ENCODE results near the gene SAFB2. TPM values are rescaled to one million over a fixed set of nuclear protein-coding genes. Genes with fewer than 3 reads are reported as not detected.

Gene SAFB2
- total and polyA plus RNA-seq, 2 of the 13 experiments (the other 11 are each of a cell fraction or from before 2014, with no cell fraction given) = 11.2 to 31.5 TPM

DNA sequence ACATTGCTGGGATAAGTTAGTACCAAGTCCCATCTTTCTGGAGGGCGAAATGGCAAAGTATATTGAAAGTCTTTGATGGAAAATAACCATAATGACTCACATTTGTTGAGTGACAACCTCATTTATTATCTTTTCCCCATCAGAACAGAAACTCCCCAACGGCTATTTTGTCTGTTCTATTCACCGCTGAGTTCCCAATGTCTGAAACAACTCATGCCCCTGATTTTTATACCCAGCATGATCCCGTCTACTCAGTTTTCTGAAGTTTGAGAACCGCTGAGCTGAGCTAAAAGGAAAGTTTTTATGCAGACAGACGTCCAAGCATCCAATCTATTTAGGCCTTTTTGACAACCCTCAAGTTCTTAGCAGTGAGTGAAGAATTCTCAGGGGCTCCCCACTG, 47.0 kb downstream of the SAFB2 start:
- POLR2A ChIA-PET = no interaction called here
- H3K4me1 ChIP-seq (ENCODE audit: insufficient read depth, low read length) = peaks cover 15% of the 10 kb centered on the region
- WGBS (ENCODE audit: low lambda C conversion rate) = 63% methylated on average over 6 of the region's 6 CpGs
- H3K27me3 ChIP-seq (ENCODE audit: control insufficient read depth in 1 of 2, insufficient read depth in 2 of 2, low read length in 2 of 2) = no peaks in the 10 kb centered on the region
- no peak for ATAC-seq
- CTCF ChIA-PET (ENCODE audit: low intra/inter-chr PET ratio, low total read pairs) = no interaction called here
- in situ Hi-C loops (cut with HindIII; ENCODE audit: extremely low pct_ligation_motif_present, low pct_unique_long_range_greater_than_20kb) (loop anchor here (5.0 kb wide), 1 partner anchor 33 kb away; no protein-coding TSS in a partner anchor), intact Hi-C loops (cut with micrococcal nuclease; ENCODE audit: unreplicated experiment) (no loop called here)
- H3K9ac ChIP-seq (ENCODE audit: insufficient read depth, low read depth, low read length) = no peak overlapping the region
- H4K20me1 ChIP-seq (ENCODE audit: insufficient read depth, low read length) = no peaks in the 10 kb centered on the region
- H3K4me2 ChIP-seq (ENCODE audit: low read depth, low read length) = no peak overlapping the region
- no peaks in the 10 kb centered on the region for H3K9me3 ChIP-seq (ENCODE audit: low read length)
- H3K4me3 ChIP-seq (replicated peaks in 1 of 3; ENCODE audit: insufficient read depth in 1 of 3, low read depth in 2 of 3, low read length in 3 of 3) = no peak overlapping the region
- no peaks in the 10 kb centered on the region for H3K36me3 ChIP-seq (replicated peaks in 1 of 2; ENCODE audit: control insufficient read depth in 1 of 2, insufficient read depth in 2 of 2, low read length in 2 of 2)
- no TSS peak for BruUV-seq (replicated peaks)
- no peak overlapping the region for H2AFZ ChIP-seq (ENCODE audit: low read length)
- H3K79me2 ChIP-seq (ENCODE audit: insufficient read depth, low read length) = no peaks in the 10 kb centered on the region
- no peak for DNase-seq (ENCODE audit: low spot score)
- FAIRE-seq = no peak
- H3K27ac ChIP-seq (ENCODE audit: extremely low read length, insufficient read depth, low read length) = no peak overlapping the region
- TF ChIP-seq, protein P1, sequence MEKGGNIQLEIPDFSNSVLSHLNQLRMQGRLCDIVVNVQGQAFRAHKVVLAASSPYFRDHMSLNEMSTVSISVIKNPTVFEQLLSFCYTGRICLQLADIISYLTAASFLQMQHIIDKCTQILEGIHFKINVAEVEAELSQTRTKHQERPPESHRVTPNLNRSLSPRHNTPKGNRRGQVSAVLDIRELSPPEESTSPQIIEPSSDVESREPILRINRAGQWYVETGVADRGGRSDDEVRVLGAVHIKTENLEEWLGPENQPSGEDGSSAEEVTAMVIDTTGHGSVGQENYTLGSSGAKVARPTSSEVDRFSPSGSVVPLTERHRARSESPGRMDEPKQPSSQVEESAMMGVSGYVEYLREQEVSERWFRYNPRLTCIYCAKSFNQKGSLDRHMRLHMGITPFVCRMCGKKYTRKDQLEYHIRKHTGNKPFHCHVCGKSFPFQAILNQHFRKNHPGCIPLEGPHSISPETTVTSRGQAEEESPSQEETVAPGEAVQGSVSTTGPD (CRISPR knock-in tag; IDR thresholded peaks at IDR 0.05) = no peak
- TF ChIP-seq SIN3B (IDR thresholded peaks at IDR 0.05; ENCODE audit: low read length) = no peak
- TF ChIP-seq, protein P2, sequence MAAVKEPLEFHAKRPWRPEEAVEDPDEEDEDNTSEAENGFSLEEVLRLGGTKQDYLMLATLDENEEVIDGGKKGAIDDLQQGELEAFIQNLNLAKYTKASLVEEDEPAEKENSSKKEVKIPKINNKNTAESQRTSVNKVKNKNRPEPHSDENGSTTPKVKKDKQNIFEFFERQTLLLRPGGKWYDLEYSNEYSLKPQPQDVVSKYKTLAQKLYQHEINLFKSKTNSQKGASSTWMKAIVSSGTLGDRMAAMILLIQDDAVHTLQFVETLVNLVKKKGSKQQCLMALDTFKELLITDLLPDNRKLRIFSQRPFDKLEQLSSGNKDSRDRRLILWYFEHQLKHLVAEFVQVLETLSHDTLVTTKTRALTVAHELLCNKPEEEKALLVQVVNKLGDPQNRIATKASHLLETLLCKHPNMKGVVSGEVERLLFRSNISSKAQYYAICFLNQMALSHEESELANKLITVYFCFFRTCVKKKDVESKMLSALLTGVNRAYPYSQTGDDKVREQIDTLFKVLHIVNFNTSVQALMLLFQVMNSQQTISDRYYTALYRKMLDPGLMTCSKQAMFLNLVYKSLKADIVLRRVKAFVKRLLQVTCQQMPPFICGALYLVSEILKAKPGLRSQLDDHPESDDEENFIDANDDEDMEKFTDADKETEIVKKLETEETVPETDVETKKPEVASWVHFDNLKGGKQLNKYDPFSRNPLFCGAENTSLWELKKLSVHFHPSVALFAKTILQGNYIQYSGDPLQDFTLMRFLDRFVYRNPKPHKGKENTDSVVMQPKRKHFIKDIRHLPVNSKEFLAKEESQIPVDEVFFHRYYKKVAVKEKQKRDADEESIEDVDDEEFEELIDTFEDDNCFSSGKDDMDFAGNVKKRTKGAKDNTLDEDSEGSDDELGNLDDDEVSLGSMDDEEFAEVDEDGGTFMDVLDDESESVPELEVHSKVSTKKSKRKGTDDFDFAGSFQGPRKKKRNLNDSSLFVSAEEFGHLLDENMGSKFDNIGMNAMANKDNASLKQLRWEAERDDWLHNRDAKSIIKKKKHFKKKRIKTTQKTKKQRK (IDR thresholded peaks at IDR 0.05; ENCODE audit: low read length) = no peak
- no peak for TF ChIP-seq CCDC6 (CRISPR knock-in tag; IDR thresholded peaks at IDR 0.05)
